Stimulated activated effector memory CD8-positive, alpha-beta T cell treated with anti-CD3 and anti-CD28 coated beads, Interleukin-12 subunit alpha, Interleukin-12 subunit beta, amount 100 ng/mL, for 72 hours (primary cell): ENCODE measurements around the gene HOXB1.
A peak's percentile ranks its signal among the peaks of the same experiment; 100 is the strongest.

Experiments
- ATAC-seq: fragments of 150-1000 bp; cut with Tn5 transposase; 2 replicates; pipeline ENCODE4 v1.10.0; 2021
- DNase-seq, 2 donors: peaks; one replicate each; pipeline ENCODE4 v3.0.0; 2021 to 2022; ENCODE audit warnings: low spot score in 2 of 2
- H3K27ac Mint-ChIP-seq: one replicate; pipeline ENCODE4 v1.8.0; 2022; ENCODE audit warnings: mild to moderate bottlenecking, mixed read lengths
- H3K36me3 Mint-ChIP-seq: one replicate; pipeline ENCODE4 v1.8.0; 2022; ENCODE audit warnings: mild to moderate bottlenecking, mixed read lengths
- H3K4me1 Mint-ChIP-seq: one replicate; pipeline ENCODE4 v1.8.0; 2022; ENCODE audit warnings: mixed read lengths
- H3K4me3 Mint-ChIP-seq: one replicate; pipeline ENCODE4 v1.8.0; 2022; ENCODE audit warnings: mild to moderate bottlenecking, mixed read lengths
- H3K9me3 Mint-ChIP-seq: one replicate; pipeline ENCODE4 v1.8.0; 2022; ENCODE audit warnings: mixed read lengths

HOXB1 gene

GRCh38 chr17:48561884-48562810 is 31.3 kb upstream of the HOXB1 start:
- H3K4me1 Mint-ChIP-seq = peaks cover 11% of the 10 kb centered on the region
- no peaks in the 10 kb centered on the region for H3K9me3 Mint-ChIP-seq
- peak overlapping the region; percentile 29 for H3K27ac Mint-ChIP-seq
- H3K36me3 Mint-ChIP-seq = no peaks in the 10 kb centered on the region
- H3K4me3 Mint-ChIP-seq = no peak overlapping the region
- DNase-seq (no peak), ATAC-seq (no peak)

- Mint-ChIP-seq H3K4me1 (peaks cover 13% of the 10 kb centered on the region), H3K9me3 (no peaks in the 10 kb centered on the region), H3K4me3 (no peak overlapping the region), H3K27ac (no peak overlapping the region), H3K36me3 (no peaks in the 10 kb centered on the region)
- ATAC-seq (no peak), DNase-seq (no peak)
Observed at GRCh38 chr17:48559840-48560817, 29.3 kb upstream of the HOXB1 start.

GRCh38 chr17:48559122-48559839 is 28.5 kb upstream of the HOXB1 start:
- Mint-ChIP-seq H3K4me1 (peaks cover 17% of the 10 kb centered on the region), H3K9me3 (no peaks in the 10 kb centered on the region), H3K36me3 (peaks cover 1% of the 10 kb centered on the region), H3K4me3 (no peak overlapping the region), H3K27ac (no peak overlapping the region)
- no peak for ATAC-seq
- no peak for DNase-seq

GRCh38 chr17:48558831-48559121 is 28.0 kb upstream of the HOXB1 start:
- Mint-ChIP-seq H3K9me3 (no peaks in the 10 kb centered on the region), H3K36me3 (peaks cover 6% of the 10 kb centered on the region), H3K4me3 (no peak overlapping the region), H3K4me1 (peaks cover 17% of the 10 kb centered on the region), H3K27ac (no peak overlapping the region)
- ATAC-seq (no peak), DNase-seq (no peak)

GRCh38 chr17:48558057-48558830 is 27.4 kb upstream of the HOXB1 start:
- DNase-seq = no peak
- no peak overlapping the region for H3K27ac Mint-ChIP-seq
- peaks cover 17% of the 10 kb centered on the region for H3K4me1 Mint-ChIP-seq
- H3K4me3 Mint-ChIP-seq = no peak overlapping the region
- no peak for ATAC-seq
- peaks cover 6% of the 10 kb centered on the region for H3K36me3 Mint-ChIP-seq
- no peaks in the 10 kb centered on the region for H3K9me3 Mint-ChIP-seq

- no peaks in the 10 kb centered on the region for H3K9me3 Mint-ChIP-seq
- ATAC-seq (no peak), DNase-seq (no peak)
- H3K4me3 Mint-ChIP-seq = no peak overlapping the region
- no peak overlapping the region for H3K27ac Mint-ChIP-seq
- peaks cover 6% of the 10 kb centered on the region for H3K36me3 Mint-ChIP-seq
- H3K4me1 Mint-ChIP-seq = peaks cover 14% of the 10 kb centered on the region
Observed at GRCh38 chr17:48556576-48557401, 26.0 kb upstream of the HOXB1 start.

GRCh38 chr17:48556229-48556575 is 25.4 kb upstream of the HOXB1 start:
- Mint-ChIP-seq H3K4me1 (peaks cover 9% of the 10 kb centered on the region), H3K36me3 (peaks cover 6% of the 10 kb centered on the region), H3K9me3 (no peaks in the 10 kb centered on the region), H3K4me3 (no peak overlapping the region), H3K27ac (no peak overlapping the region)
- no peak for DNase-seq
- ATAC-seq = no peak

GRCh38 chr17:48555258-48556228 is 24.7 kb upstream of the HOXB1 start:
- peak overlapping the region; percentile 27 for H3K27ac Mint-ChIP-seq
- H3K4me1 Mint-ChIP-seq = peaks cover 7% of the 10 kb centered on the region
- DNase-seq (no peak), ATAC-seq (peak; percentile 31)
- H3K36me3 Mint-ChIP-seq = peaks cover 6% of the 10 kb centered on the region
- peak overlapping the region; percentile 47 for H3K4me3 Mint-ChIP-seq
- no peaks in the 10 kb centered on the region for H3K9me3 Mint-ChIP-seq

GRCh38 chr17:48554412-48555257 is 23.8 kb upstream of the HOXB1 start:
- DNase-seq = no peak
- Mint-ChIP-seq H3K4me1 (peaks cover 7% of the 10 kb centered on the region), H3K27ac (peak overlapping the region; percentile 27), H3K4me3 (peak overlapping the region; percentile 47), H3K36me3 (peaks cover 6% of the 10 kb centered on the region), H3K9me3 (no peaks in the 10 kb centered on the region)
- no peak for ATAC-seq

GRCh38 chr17:48553826-48554225 is 23.0 kb upstream of the HOXB1 start:
- Mint-ChIP-seq H3K4me1 (peaks cover 7% of the 10 kb centered on the region), H3K36me3 (peaks cover 6% of the 10 kb centered on the region), H3K4me3 (no peak overlapping the region), H3K9me3 (no peaks in the 10 kb centered on the region), H3K27ac (no peak overlapping the region)
- ATAC-seq = no peak
- no peak for DNase-seq

- DNase-seq (no peak), ATAC-seq (no peak)
- Mint-ChIP-seq H3K4me1 (peaks cover 7% of the 10 kb centered on the region), H3K9me3 (no peaks in the 10 kb centered on the region), H3K36me3 (peaks cover 6% of the 10 kb centered on the region), H3K27ac (no peak overlapping the region), H3K4me3 (no peak overlapping the region)
Observed at GRCh38 chr17:48553190-48553547, 22.4 kb upstream of the HOXB1 start.

- Mint-ChIP-seq H3K4me3 (no peak overlapping the region), H3K36me3 (peaks cover 6% of the 10 kb centered on the region), H3K27ac (no peak overlapping the region), H3K4me1 (peaks cover 7% of the 10 kb centered on the region), H3K9me3 (no peaks in the 10 kb centered on the region)
- DNase-seq (no peak), ATAC-seq (no peak)
Observed at GRCh38 chr17:48552466-48553189, 21.8 kb upstream of the HOXB1 start.
